ENCODE results near the gene CAMK1D.

GRCh38 chr10:12880423-12880822 lies 531.1 kb downstream of the CAMK1D start:
- TF ChIP-seq POLR2A (IDR thresholded peaks at IDR 0.05; ENCODE audit: control extremely low read depth in 1 of 2, low read depth in 2 of 2, low read length in 2 of 2) (no peak), EZH2 (IDR thresholded peaks at IDR 0.05; ENCODE audit: low read depth, low read length, severe bottlenecking) (no peak), SRF (IDR thresholded peaks at IDR 0.05; ENCODE audit: low read depth, low read length) (no peak), SP2 (IDR thresholded peaks at IDR 0.05; ENCODE audit: low read length) (no peak)
- TF ChIP-seq, protein P1, sequence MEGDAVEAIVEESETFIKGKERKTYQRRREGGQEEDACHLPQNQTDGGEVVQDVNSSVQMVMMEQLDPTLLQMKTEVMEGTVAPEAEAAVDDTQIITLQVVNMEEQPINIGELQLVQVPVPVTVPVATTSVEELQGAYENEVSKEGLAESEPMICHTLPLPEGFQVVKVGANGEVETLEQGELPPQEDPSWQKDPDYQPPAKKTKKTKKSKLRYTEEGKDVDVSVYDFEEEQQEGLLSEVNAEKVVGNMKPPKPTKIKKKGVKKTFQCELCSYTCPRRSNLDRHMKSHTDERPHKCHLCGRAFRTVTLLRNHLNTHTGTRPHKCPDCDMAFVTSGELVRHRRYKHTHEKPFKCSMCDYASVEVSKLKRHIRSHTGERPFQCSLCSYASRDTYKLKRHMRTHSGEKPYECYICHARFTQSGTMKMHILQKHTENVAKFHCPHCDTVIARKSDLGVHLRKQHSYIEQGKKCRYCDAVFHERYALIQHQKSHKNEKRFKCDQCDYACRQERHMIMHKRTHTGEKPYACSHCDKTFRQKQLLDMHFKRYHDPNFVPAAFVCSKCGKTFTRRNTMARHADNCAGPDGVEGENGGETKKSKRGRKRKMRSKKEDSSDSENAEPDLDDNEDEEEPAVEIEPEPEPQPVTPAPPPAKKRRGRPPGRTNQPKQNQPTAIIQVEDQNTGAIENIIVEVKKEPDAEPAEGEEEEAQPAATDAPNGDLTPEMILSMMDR (IDR thresholded peaks at IDR 0.05; ENCODE audit: control extremely low read depth in 1 of 3, insufficient read depth in 1 of 3, low read depth in 1 of 3, low read length in 3 of 3): no peak

Measured in H1 (cell line).